NCI-H2227 (cell line): ENCODE measurements around the gene PDIA4.
"Not testable (repeated sequence)": the region's sequence is repeated elsewhere in the genome, so short reads cannot be mapped to it uniquely, and the experiment has no call there.

ENCODE experiments used
- DNase-seq: peaks from one replicate; lab custom pipeline; 2025; ENCODE audit not compliant: unreplicated experiment; lab: John Stamatoyannopoulos, UW

PDIA4 gene

DNA sequence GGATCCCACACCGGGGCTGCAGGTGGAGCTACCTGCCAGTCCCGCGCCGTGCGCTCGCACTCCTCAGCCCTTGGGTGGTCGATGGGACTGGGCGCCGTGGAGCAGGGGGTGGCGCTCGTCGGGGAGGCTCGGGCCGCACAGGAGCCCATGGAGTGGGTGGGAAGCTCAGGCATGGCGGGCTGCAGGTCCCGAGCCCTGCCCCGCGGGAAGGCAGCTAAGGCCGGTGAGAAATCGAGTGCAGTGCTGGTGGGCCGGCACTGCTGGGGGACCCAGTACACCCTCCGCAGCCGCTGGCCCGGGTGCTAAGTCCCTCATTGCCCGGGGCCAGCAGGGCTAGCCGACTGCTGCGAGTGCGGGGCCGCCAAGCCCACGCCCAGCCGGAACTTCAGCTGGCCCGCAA, 10.3 kb upstream of the PDIA4 start:
- DNase-seq: not testable (repeated sequence)

- DNase-seq: no peak
Observed at GRCh38 chr7:149036676-149037075, 8.4 kb upstream of the PDIA4 start.

- no peak for DNase-seq
Observed at GRCh38 chr7:149031353-149031910, 3.1 kb upstream of the PDIA4 start.

- not testable (repeated sequence) for DNase-seq
Observed at GRCh38 chr7:149030439-149030838, 2.1 kb upstream of the PDIA4 start.

GRCh38 chr7:149027611-149028345, 527 bp downstream of the PDIA4 start:
- peak; percentile 58 for DNase-seq

- DNase-seq: no peak
Observed at GRCh38 chr7:149027055-149027454, 1.2 kb downstream of the PDIA4 start.

DNA sequence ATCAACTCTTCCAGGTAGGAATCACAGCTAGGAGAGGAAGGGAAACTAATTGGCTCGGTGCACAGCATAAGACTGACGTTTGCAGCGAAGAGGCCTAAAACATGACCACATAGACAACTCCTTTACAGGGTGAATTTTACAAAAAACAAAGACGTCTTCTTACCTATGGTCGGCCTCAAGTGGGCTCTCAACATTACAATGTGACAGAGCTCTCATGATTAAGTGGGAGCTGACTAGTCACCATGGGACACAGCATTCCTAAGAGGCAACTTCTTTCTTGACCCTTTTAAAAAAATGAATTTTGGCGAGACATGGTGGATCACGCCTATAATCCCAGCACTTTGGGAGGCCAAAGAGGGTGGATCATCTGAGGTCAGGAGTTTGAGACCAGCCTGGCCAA, 4.6 kb downstream of the PDIA4 start:
- no peak for DNase-seq

GRCh38 chr7:149022756-149023360, 5.4 kb downstream of the PDIA4 start:
- DNase-seq: no peak

DNA sequence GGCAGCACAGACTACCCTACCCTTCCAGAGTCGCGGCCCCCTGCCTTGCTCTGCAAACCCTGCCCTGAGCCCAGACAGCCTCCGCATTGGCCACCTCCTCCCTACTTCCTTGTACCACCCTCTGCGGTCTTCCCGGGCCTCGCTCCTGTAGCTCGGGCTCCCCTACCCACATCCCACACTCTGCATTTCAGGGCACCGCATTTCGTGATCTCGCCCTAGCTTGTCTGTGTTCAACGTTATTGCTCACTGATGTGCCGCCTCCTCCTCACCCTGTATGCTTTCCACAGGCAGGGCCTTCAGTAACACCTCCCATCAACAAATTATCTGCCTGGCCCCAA, 6.6 kb downstream of the PDIA4 start:
- no peak for DNase-seq

DNA sequence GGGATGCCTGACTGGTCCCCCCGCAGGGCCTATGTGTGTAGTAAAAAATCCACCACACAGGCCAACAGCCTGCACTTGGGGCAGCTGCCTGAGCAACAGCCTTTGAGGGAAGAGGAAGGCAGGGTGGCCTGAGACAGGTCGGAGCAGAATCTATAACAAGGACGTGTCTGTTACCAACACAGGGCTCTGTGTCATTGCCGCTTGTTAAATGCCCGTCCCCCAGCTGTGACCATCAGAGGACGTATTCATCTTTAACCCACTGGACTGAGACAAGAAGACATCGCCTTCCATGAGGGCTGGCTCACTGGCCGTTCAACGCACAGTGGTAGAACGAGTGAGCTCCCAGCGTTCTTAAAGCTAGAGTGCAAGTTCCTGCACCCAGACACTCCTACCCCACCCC, 7.8 kb downstream of the PDIA4 start:
- DNase-seq: no peak

DNA sequence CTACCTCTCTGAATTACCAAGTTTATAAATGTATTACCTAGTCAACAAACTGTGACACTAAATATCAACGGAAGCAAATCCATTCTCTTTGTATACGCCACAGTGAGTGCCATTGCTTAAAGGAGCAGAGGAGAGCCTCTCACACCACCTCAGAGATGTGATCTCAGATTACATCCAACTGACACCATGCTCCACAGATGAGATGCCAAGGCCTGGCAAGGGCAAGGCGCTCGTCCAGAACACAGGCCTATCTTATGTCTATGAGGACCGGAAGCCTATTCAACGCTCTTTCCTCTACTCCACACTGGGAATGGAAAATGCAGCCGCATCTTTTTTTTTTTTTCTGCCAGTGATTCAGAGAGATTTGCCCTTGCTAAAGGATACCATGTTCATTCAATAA, 11.4 kb downstream of the PDIA4 start:
- no peak for DNase-seq

- no peak for DNase-seq
Observed at GRCh38 chr7:149014309-149014708, 14.0 kb downstream of the PDIA4 start.

DNA sequence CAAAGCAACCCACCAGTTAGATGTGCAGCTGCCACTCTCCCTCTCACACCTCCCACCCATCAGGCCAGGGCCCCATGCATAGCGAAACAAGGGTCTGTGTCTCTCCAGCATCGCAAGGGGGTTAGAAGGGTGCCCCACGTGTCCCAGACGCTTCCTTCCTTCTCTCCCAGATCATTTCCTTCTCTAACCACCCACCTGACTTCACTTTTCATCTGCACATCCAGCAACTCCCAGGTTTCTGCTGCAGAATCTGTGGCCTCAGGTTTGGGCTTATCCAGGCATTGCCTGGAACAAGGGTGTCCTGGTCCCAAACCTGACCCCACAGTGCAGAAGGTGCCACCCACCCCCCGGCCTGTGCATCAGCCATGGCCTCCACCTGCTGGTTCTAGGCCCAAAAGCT, 14.4 kb downstream of the PDIA4 start:
- no peak for DNase-seq

DNA sequence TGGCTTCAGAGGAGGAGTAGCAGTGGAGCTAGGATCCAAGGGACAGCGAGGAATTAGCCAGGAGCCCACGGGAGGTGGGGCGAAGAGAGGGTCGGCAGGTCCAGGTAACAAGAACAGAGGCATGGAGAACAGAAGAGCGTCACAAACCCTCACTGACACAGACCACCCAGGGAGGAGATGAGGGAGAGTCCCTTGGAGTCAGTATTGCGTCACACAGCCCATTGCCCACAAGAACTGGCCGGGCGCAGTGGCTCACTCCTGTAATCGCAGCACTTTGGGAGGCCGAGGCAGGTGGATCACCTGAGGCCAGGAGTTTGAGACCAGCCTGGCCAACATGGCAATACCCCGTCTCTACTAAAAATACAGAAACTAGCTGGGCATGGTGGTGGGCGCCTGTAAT, 15.6 kb downstream of the PDIA4 start:
- DNase-seq: not testable (repeated sequence)

- no peak for DNase-seq
Observed at GRCh38 chr7:149011491-149011890, 16.8 kb downstream of the PDIA4 start.

- no peak for DNase-seq
Observed at GRCh38 chr7:149010451-149010850, 17.9 kb downstream of the PDIA4 start.

DNA sequence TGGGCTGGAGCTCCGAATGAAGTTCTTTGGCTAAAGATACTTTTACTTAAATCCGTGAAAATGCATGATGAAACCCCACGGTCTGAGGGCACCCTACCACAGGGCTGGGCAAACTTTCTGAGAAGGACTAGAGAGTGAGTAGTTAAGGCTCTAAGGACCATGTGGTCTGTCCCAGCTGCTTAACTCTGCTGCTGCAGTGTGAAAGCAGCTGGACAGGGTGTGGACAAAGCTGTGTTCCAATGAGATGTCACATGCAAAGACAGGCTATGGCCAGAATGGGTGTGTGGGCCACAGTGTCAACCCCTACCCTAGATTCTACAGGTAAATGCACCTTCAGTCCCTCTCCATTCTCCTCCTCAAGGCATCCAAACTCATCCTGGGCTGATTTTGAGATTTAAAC, 18.8 kb downstream of the PDIA4 start:
- DNase-seq: no peak

DNA sequence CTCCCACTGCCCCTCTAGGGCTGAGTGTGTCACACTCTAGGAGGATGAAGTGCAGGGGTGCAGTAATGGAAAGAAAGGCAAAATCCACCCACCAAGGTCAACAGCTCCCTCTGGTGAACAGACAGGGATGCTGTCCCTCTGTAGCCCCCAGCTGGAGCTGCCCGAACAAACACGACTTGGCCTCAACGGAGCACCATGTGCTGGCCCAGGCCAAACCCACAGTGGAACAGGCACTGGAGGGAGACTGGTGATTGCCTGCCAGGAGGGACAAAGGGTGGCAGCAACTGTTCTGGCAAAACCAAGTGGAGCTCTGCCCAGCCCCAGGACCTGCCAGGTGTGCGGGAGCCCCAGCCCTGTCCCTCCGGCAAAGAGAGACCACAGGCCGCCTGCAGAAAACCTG, 20.7 kb downstream of the PDIA4 start:
- DNase-seq: no peak

DNA sequence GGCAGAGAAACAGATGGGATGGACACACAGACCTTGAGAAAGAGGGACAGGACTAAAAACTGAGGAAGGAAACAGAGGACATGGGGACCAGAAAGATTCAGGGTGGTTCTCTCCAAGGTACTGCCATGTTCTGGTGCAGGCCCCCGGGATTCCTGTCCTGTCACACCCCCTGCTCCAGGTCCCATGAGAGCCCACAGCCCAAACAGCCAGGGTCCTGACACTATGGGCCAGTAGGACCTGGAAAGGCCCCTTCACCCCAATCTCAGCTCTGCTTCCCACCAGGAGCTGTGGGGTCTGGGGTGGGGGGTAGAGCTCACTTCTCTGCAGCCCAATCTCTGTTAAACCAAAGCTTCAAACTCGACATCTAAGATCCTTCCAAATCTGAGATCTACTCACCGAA, 21.2 kb downstream of the PDIA4 start:
- no peak for DNase-seq

DNA sequence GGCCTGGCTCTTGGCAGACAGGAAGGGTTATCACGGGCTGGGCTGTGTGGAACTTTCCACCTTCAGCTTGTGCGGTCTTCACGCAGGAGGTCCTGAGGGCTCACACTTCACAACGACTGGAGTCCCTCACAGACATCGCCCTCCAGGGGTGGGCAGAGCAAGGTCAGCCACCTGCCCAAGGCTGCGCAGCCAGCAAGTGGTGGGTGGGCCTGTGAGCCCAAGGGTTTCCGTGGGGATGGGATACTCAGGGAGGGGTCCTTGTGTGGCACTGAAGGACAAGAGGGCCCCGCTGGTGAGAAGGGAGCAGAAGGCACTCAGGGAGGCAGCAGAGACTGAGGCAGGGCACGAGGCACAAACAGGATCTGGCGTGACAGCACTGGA, 22.0 kb downstream of the PDIA4 start:
- no peak for DNase-seq

DNA sequence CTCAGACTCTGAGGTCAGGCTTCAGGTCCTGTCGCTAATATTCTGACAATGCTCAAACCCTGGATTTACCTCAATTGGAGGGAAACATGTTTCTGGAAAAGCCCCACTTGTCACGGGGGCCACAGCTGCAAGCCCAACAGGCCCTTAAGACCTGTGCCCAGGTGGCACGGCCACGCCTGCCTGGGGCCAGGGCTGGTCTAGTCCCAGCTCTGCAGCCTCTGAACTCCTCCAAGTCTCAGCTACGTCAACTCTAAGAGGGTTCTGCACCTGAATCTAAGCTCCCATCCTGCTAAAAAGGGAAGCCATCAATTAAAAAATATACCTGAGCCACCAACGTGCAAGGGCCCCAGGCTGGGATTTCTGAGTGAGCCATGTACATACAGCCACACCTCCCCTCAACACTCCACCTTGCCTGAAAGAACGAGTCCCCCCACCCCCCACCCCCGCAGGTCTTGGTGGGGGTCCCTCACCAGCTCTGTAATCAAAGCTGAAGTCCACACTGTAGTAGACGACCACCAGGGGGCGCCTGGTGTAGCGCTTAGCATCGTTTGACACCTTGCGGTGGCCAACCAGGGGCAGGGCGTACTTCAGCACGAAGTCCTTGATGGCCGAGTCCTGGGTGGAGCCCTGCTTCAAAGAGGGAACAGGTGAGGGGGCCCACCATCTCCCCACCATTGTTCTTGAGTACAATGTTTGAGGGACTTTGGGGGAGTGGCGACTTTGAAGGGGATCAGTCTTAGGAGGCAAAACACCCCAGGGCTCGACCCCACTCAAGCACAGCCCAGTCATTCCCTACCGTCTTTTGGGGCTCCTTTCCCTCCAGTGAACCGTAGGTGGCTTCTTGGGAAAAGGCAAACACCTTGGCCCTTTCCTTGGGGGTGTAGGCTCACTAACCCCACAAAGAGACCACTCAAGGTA, 22.6 kb downstream of the PDIA4 start:
- DNase-seq: peak; percentile 88
